HepG2 (cell line): ENCODE measurements around the gene CDC6. TPM values are rescaled to one million over a fixed set of nuclear protein-coding genes. Genes with fewer than 3 reads are reported as not detected.

ENCODE experiments used
- ATF1 ChIP-seq: IDR thresholded peaks from 2 replicates; pipeline ENCODE4 v1.6.1; 2016; ENCODE audit warnings: mild to moderate bottlenecking, control low read depth
- ATF7 ChIP-seq, 2 experiments: fragments of 450-650 bp in 1 of 2; sonication (generic) in 1 of 2; formaldehyde crosslinking in 1 of 2; IDR thresholded peaks; 2 replicates each; pipeline versions ENCODE4 v1.4.0 to v1.6.1; 2016 to 2020; ENCODE audit warnings: antibody characterized with exemption in 1 of 2, mild to moderate bottlenecking in 1 of 2, missing genetic modification reagents in 1 of 2
- CERS6 ChIP-seq: sonication (generic); formaldehyde crosslinking; IDR thresholded peaks from 2 replicates; pipeline ENCODE4 v1.5.0; 2020; ENCODE audit warnings: missing genetic modification reagents
- FIP1L1 ChIP-seq: fragments of 200-400 bp; formaldehyde crosslinking; IDR thresholded peaks from 2 replicates; pipeline ENCODE4 v1.6.1; 2018; ENCODE audit warnings: low read depth, mild to moderate bottlenecking, low read length, moderate library complexity, borderline replicate concordance; ENCODE audit not compliant: insufficient read depth
- HDAC1 ChIP-seq: sonication (generic); formaldehyde crosslinking; IDR thresholded peaks from 2 replicates; pipeline ENCODE4 v1.5.1; 2020; ENCODE audit warnings: mild to moderate bottlenecking, missing genetic modification reagents
- KLF16 ChIP-seq, 2 experiments: sonication (generic) in 1 of 2; formaldehyde crosslinking in 1 of 2; IDR thresholded peaks; 2 replicates each; pipeline versions ENCODE4 v1.6.1 to v1.8.0; 2016 to 2023; ENCODE audit warnings: missing genetic modification reagents in 2 of 2, missing compliant biosample characterization in 1 of 2
- RFX3 ChIP-seq: IDR thresholded peaks from 2 replicates; pipeline ENCODE4 v1.6.1; 2016; ENCODE audit warnings: missing biosample characterization, missing genetic modification reagents
- RXRB ChIP-seq: IDR thresholded peaks from 2 replicates; pipeline ENCODE4 v1.6.1; 2016; ENCODE audit warnings: borderline replicate concordance, missing genetic modification reagents, missing compliant biosample characterization
- SMAD1 ChIP-seq: sonication (generic); formaldehyde crosslinking; IDR thresholded peaks from 2 replicates; pipeline ENCODE4 v1.4.0; 2020; ENCODE audit warnings: missing genetic modification reagents, low read depth, mild to moderate bottlenecking, borderline replicate concordance
- SYNCRIP ChIP-seq: fragments of 200-400 bp; formaldehyde crosslinking; IDR thresholded peaks from 2 replicates; pipeline ENCODE4 v1.6.1; 2018; ENCODE audit warnings: mild to moderate bottlenecking, low read depth, low read length; ENCODE audit not compliant: insufficient read depth
- THAP8 ChIP-seq: sonication (generic); formaldehyde crosslinking; IDR thresholded peaks from 2 replicates; pipeline ENCODE4 v1.5.1; 2020; ENCODE audit warnings: missing genetic modification reagents, mild to moderate bottlenecking, borderline replicate concordance
- ZFP62 ChIP-seq: sonication (generic); formaldehyde crosslinking; IDR thresholded peaks from 2 replicates; pipeline ENCODE4 v1.4.0; 2020; ENCODE audit warnings: missing genetic modification reagents
- ZFP82 ChIP-seq: sonication (generic); formaldehyde crosslinking; IDR thresholded peaks from 2 replicates; pipeline ENCODE4 v1.5.1; 2020; ENCODE audit warnings: mild to moderate bottlenecking, missing genetic modification reagents, borderline replicate concordance
- ZHX1 ChIP-seq: sonication (generic); formaldehyde crosslinking; IDR thresholded peaks from 2 replicates; pipeline ENCODE4 v1.8.1; 2022; ENCODE audit warnings: low read depth, mild to moderate bottlenecking, missing genetic modification reagents
- ZNF232 ChIP-seq: sonication (generic); formaldehyde crosslinking; IDR thresholded peaks from 2 replicates; pipeline ENCODE4 v1.4.0; 2020; ENCODE audit warnings: missing genetic modification reagents, borderline replicate concordance
- ZNF264 ChIP-seq: sonication (generic); formaldehyde crosslinking; IDR thresholded peaks from 2 replicates; pipeline ENCODE4 v1.4.0; 2020; ENCODE audit warnings: missing genetic modification reagents
- ZNF296 ChIP-seq: sonication (generic); formaldehyde crosslinking; conservative IDR thresholded peaks from 2 replicates; pipeline ENCODE4 v1.5.0; 2020; ENCODE audit warnings: mild to moderate bottlenecking, missing genetic modification reagents
- ZNF512 ChIP-seq: sonication (generic); formaldehyde crosslinking; IDR thresholded peaks from 2 replicates; pipeline ENCODE4 v1.4.0; 2020; ENCODE audit warnings: mild to moderate bottlenecking, missing genetic modification reagents
- ZNF564 ChIP-seq: sonication (generic); formaldehyde crosslinking; IDR thresholded peaks from 2 replicates; pipeline ENCODE4 v1.8.1; 2023; ENCODE audit warnings: mild to moderate bottlenecking, missing genetic modification reagents
- ZNF660 ChIP-seq: sonication (generic); formaldehyde crosslinking; IDR thresholded peaks from 2 replicates; pipeline ENCODE4 v1.5.1; 2020; ENCODE audit warnings: mild to moderate bottlenecking, low read depth, missing genetic modification reagents, borderline replicate concordance
- ZNF749 ChIP-seq: sonication (generic); formaldehyde crosslinking; IDR thresholded peaks from 2 replicates; pipeline ENCODE4 v1.8.0; 2022; ENCODE audit warnings: mild to moderate bottlenecking, missing genetic modification reagents, moderate library complexity, borderline replicate concordance
- ZSCAN25 ChIP-seq: sonication (generic); formaldehyde crosslinking; IDR thresholded peaks from 2 replicates; pipeline ENCODE4 v1.8.0; 2022; ENCODE audit warnings: mild to moderate bottlenecking, missing genetic modification reagents
- ZSCAN30 ChIP-seq: sonication (generic); formaldehyde crosslinking; IDR thresholded peaks from 2 replicates; pipeline ENCODE4 v1.5.0; 2020; ENCODE audit warnings: mild to moderate bottlenecking, missing genetic modification reagents
- polyA plus RNA-seq, 8 experiments: library from polyadenylated mRNA; depleted of rRNA in 3 of 8; stranded (reverse) in 7 of 8; unstranded in 1 of 8; fragments of >200 nt; fragmentation: Illumina TruSeq in 4 of 8; extraction: Trizol in 4 of 8; gene quantifications; 2 replicates each; pipeline versions ENCODE4 v1.2.1 to v1.2.3, GENCODE V29; 2011 to 2016; ENCODE audit warnings: low read depth in 4 of 8, missing spikeins in 1 of 8, mixed read lengths in 1 of 8; ENCODE audit not compliant: insufficient read depth in 1 of 8
- total RNA-seq, 5 experiments: library from RNA; depleted of rRNA; stranded (reverse); fragments of >200 nt; fragmentation: Illumina TruSeq; extraction: Trizol; gene quantifications; 2 replicates each; pipeline ENCODE4 v1.2.3, GENCODE V29; 2016; ENCODE audit warnings: low read depth in 1 of 5

Gene CDC6
- total and polyA plus RNA-seq, 2 of the 13 experiments (the other 11 are each of a cell fraction or from before 2014, with no cell fraction given) = 17.4 to 114 TPM

- TF ChIP-seq FIP1L1 = 0 out of 2 replicates have a peak, but pooled peaks have one; percentile 72
- TF ChIP-seq THAP8 (CRISPR knock-in tag) = peak; percentile 33; the same call in 1 of the 2 replicates
- no peak for TF ChIP-seq ATF7 (IDR thresholded peaks at IDR 0.05)
- TF ChIP-seq ATF7 (CRISPR knock-in tag; IDR thresholded peaks at IDR 0.05) = peak; percentile 13; the same call in 1 of the 2 replicates
- peak; percentile 78 for TF ChIP-seq HDAC1 (CRISPR knock-in tag)
- TF ChIP-seq ZFP82 (CRISPR knock-in tag) = no peak
- TF ChIP-seq RXRB (CRISPR knock-in tag) = peak; percentile 63
- TF ChIP-seq ZHX1 (CRISPR knock-in tag) = 0 out of 2 replicates have a peak, but pooled peaks have one; percentile 60
- no peak for TF ChIP-seq ZNF749 (CRISPR knock-in tag)
- TF ChIP-seq ZNF512 (CRISPR knock-in tag) = no peak
- no peak for TF ChIP-seq RFX3 (CRISPR knock-in tag)
- no peak for TF ChIP-seq ZFP62 (CRISPR knock-in tag)
- TF ChIP-seq ZNF264 (CRISPR knock-in tag) = no peak
- peak; percentile 16; the same call in 1 of the 2 replicates for TF ChIP-seq ZNF232
- TF ChIP-seq SYNCRIP = no peak
- TF ChIP-seq ZNF660 (CRISPR knock-in tag) = no peak
- TF ChIP-seq CERS6 (CRISPR knock-in tag) = no peak
- TF ChIP-seq ATF1 = no peak
- peak; percentile 66 for TF ChIP-seq ZSCAN25
- no peak for TF ChIP-seq ZSCAN30 (CRISPR knock-in tag)
- no peak; the same call in none of the 2 replicates for TF ChIP-seq ZNF564 (CRISPR knock-in tag)
- no peak for TF ChIP-seq SMAD1 (CRISPR knock-in tag)
- 0 out of 2 replicates have a peak, but pooled peaks have one; percentile 55 for TF ChIP-seq ZNF296 (CRISPR knock-in tag)
- peak in 1 of 2 experiments; percentile 52; a peak in 2 of 4 replicates for TF ChIP-seq KLF16 (CRISPR knock-in tag; IDR thresholded peaks at IDR 0.05)
These were observed 57.7 kb downstream of the CDC6 start (continued) for GRCh38 chr17:40345161-40345993.
